K562 (cell line): ENCODE data around the gene ADORA1. TPM values are rescaled to one million over a fixed set of nuclear protein-coding genes. Genes with fewer than 3 reads are reported as not detected.

Source experiments
- ATAC-seq: fragments of 200-7000 bp; cut with Tn5 transposase; 3 replicates; pipeline ENCODE4 v1.9.1; 2020; ENCODE audit warnings: moderate library complexity
- BruUV-seq: library from RNA; stranded (reverse); fragments of 400-500 nt; replicated peaks from 2 replicates; lab custom pipeline; 2021; lab: Mats Ljungman, UMichigan
- CTCF ChIA-PET: fragments of 300-600 bp; formaldehyde crosslinking; extraction: SDS; loops from one replicate; lab custom pipeline; 2021; ENCODE audit warnings: low intra/inter-chr PET ratio; lab: Yijun Ruan, JAX
- POLR2A ChIA-PET: fragments of 300-600, 350-650 bp; sonication (Branson Sonifier 250); formaldehyde crosslinking; extraction: SDS; loops from one replicate; lab custom pipeline; 2021; ENCODE audit warnings: antibody characterized with exemption, inconsistent platforms; lab: Yijun Ruan, JAX
- DNase-seq, 4 experiments: peaks; one replicate each; pipeline versions ENCODE4 v3.0.0 to v3.0.0-alpha.2; 2011 to 2018; ENCODE audit warnings: low spot score in 3 of 4, mixed read lengths in 3 of 4; ENCODE audit errors: extremely low read depth in 1 of 4
- FAIRE-seq: peaks from 2 replicates; lab custom pipeline; 2011; peaks lifted over from hg19 to GRCh38; lab: Jason Lieb, UNC
- H2AFZ ChIP-seq: 2 replicates; pipeline ENCODE4 v1.6.0; 2011; ENCODE audit warnings: low read depth, low read length, control low read depth, inconsistent platforms
- H3K27ac ChIP-seq: fragments of 200-600 bp; 3 replicates; pipeline ENCODE4 v1.8.0; 2011; ENCODE audit warnings: low read depth, mild to moderate bottlenecking, control low read depth, inconsistent platforms, low read length, moderate library complexity, mixed read lengths; ENCODE audit errors: extremely low read depth
- H3K27me3 ChIP-seq, 2 experiments: fragments of 300-600 bp in 1 of 2; 2 replicates in 1 of 2; 3 replicates in 1 of 2; pipeline versions ENCODE4 v1.6.0 to v1.8.0; 2011; ENCODE audit warnings: inconsistent platforms in 2 of 2, low read length in 2 of 2, mild to moderate bottlenecking in 1 of 2, mixed read lengths in 1 of 2, moderate library complexity in 1 of 2; ENCODE audit not compliant: control insufficient read depth in 2 of 2, insufficient read depth in 2 of 2
- H3K36me3 ChIP-seq: fragments of 300-600 bp; 3 replicates; pipeline ENCODE4 v1.8.0; 2011; ENCODE audit warnings: mild to moderate bottlenecking, low read length, inconsistent platforms; ENCODE audit not compliant: control insufficient read depth, insufficient read depth
- H3K4me1 ChIP-seq, 2 experiments: fragments of 200-600 bp in 1 of 2; replicated peaks in 1 of 2; 2 replicates in 1 of 2; 3 replicates in 1 of 2; pipeline versions ENCODE4 v1.5.1 to v1.8.0; 2011; ENCODE audit warnings: inconsistent platforms in 2 of 2, low read length in 2 of 2, mild to moderate bottlenecking in 1 of 2, mixed read lengths in 1 of 2, moderate library complexity in 1 of 2; ENCODE audit not compliant: control insufficient read depth in 2 of 2, insufficient read depth in 2 of 2
- H3K4me2 ChIP-seq: 2 replicates; pipeline ENCODE4 v1.6.1; 2011; ENCODE audit warnings: low read length, control low read depth, inconsistent platforms, mixed read lengths; ENCODE audit not compliant: insufficient read depth
- H3K4me3 ChIP-seq: fragments of 200-600 bp; sonication (generic), shearing (Covaris generic); 2 replicates; pipeline ENCODE4 v1.5.1; 2016; ENCODE audit warnings: control low read depth, inconsistent platforms
- H3K79me2 ChIP-seq: fragments of 200-600 bp; 3 replicates; pipeline ENCODE4 v1.8.0; 2011; ENCODE audit warnings: low read length, inconsistent platforms; ENCODE audit not compliant: control insufficient read depth, insufficient read depth
- H3K9ac ChIP-seq, 2 experiments: 2 replicates each; pipeline versions ENCODE4 v1.6.0 to v1.6.1; 2011; ENCODE audit warnings: low read depth in 2 of 2, low read length in 2 of 2, control low read depth in 1 of 2, inconsistent platforms in 1 of 2, mild to moderate bottlenecking in 1 of 2, mixed read lengths in 1 of 2; ENCODE audit not compliant: insufficient read depth in 1 of 2
- H3K9me1 ChIP-seq: one replicate; pipeline ENCODE4 v1.6.0; 2011; ENCODE audit warnings: inconsistent platforms, mild to moderate bottlenecking, low read length, moderate library complexity; ENCODE audit not compliant: control insufficient read depth, insufficient read depth
- H3K9me3 ChIP-seq: replicated peaks from 2 replicates; pipeline ENCODE4 v1.5.1; 2011; ENCODE audit warnings: low read depth, low read length, inconsistent platforms; ENCODE audit not compliant: control insufficient read depth, insufficient read depth
- H4K20me1 ChIP-seq: replicated peaks from 2 replicates; pipeline ENCODE4 v1.6.1; 2011; ENCODE audit warnings: low read length, inconsistent platforms, mixed read lengths; ENCODE audit not compliant: control insufficient read depth, insufficient read depth
- CBX1 ChIP-seq: sonication (generic); IDR thresholded peaks from 2 replicates; pipeline ENCODE4 v1.6.1; 2016; ENCODE audit warnings: antibody characterized with exemption, low read depth, mild to moderate bottlenecking
- CHCHD3 ChIP-seq: fragments of 250-450 bp; sonication (Bioruptor Pico); IDR thresholded peaks from 2 replicates; pipeline ENCODE4 v2.1.2; 2022; ENCODE audit warnings: mild to moderate bottlenecking
- NFE2L1 ChIP-seq: fragments of 450-650 bp; IDR thresholded peaks from 2 replicates; pipeline ENCODE4 v1.6.1; 2016; ENCODE audit warnings: missing genetic modification characterization, low read depth, mild to moderate bottlenecking, missing compliant biosample characterization, moderate library complexity, borderline replicate concordance
- PBX2 ChIP-seq, 2 experiments: IDR thresholded peaks in 1 of 2; conservative IDR thresholded peaks in 1 of 2; 2 replicates each; pipeline ENCODE4 v1.6.1; 2016; ENCODE audit warnings: low read depth in 2 of 2, mild to moderate bottlenecking in 1 of 2, missing compliant biosample characterization in 1 of 2, missing genetic modification characterization in 1 of 2, moderate library complexity in 1 of 2
- POLR2G ChIP-seq: fragments of 200-400 bp; formaldehyde crosslinking; IDR thresholded peaks from 2 replicates; pipeline ENCODE4 v1.6.1; 2017; ENCODE audit warnings: low read depth, mild to moderate bottlenecking, antibody characterized with exemption, low read length, moderate library complexity
- SAFB ChIP-seq: fragments of 200-400 bp; formaldehyde crosslinking; IDR thresholded peaks from 2 replicates; pipeline ENCODE4 v1.6.1; 2017; ENCODE audit warnings: low read depth, low read length, borderline replicate concordance
- SMAD1 ChIP-seq: fragments of 150-350 bp; IDR thresholded peaks from 2 replicates; pipeline ENCODE4 v1.6.1; 2014; ENCODE audit warnings: low read length, low read depth; ENCODE audit not compliant: partially characterized antibody
- SP2 ChIP-seq: IDR thresholded peaks from 2 replicates; pipeline ENCODE4 v1.6.1; 2011; ENCODE audit warnings: mild to moderate bottlenecking, low read depth, low read length, moderate library complexity; ENCODE audit not compliant: poor library complexity, severe bottlenecking; ENCODE audit errors: extremely low read depth
- ZNF277 ChIP-seq: fragments of 250-450 bp; sonication (Bioruptor Pico); IDR thresholded peaks from 2 replicates; pipeline ENCODE4 v1.8.0; 2022; ENCODE audit warnings: inconsistent platforms, mild to moderate bottlenecking, moderate library complexity, borderline replicate concordance
- WGBS: fragments of 100-300 bp; shearing (Covaris generic); methylation state at CpG from one replicate; pipeline ENCODE4 v1.1.6; 2016; ENCODE audit warnings: low coverage, mixed read lengths; ENCODE audit not compliant: insufficient coverage; ENCODE audit errors: missing lambda C conversion rate; 5-methylcytosine and 5-hydroxymethylcytosine counted together
- in situ Hi-C: fragments of 300-500 bp; cut with MboI; formaldehyde crosslinking; loops from 4 replicates; pipeline ENCODE4 v1.15.0; 2018; ENCODE audit warnings: inconsistent platforms, mixed read lengths
- intact Hi-C: fragments of 100-400 bp; cut with micrococcal nuclease; formaldehyde crosslinking; loops from 2 replicates; pipeline ENCODE4 v1.14.2; 2022
- polyA plus RNA-seq, 8 experiments: library from polyadenylated mRNA; depleted of rRNA in 4 of 8; stranded (reverse) in 5 of 8; unstranded in 3 of 8; fragments of >200 nt; fragmentation: Nextera tagmentation in 2 of 8; fragmentation: Illumina TruSeq in 1 of 8; extraction: Ambion mirVana in 2 of 8; extraction: Trizol in 1 of 8; gene quantifications; 2 replicates each; pipeline versions ENCODE4 v1.2.1 to v1.2.3, GENCODE V29; 2011 to 2014; ENCODE audit warnings: inconsistent platforms in 1 of 8, missing spikeins in 1 of 8
- total RNA-seq, 7 experiments: library from RNA; depleted of rRNA in 6 of 7; stranded (reverse); fragments of >200 nt in 6 of 7; fragmentation: Illumina TruSeq in 2 of 7; extraction: Trizol in 2 of 7; gene quantifications; 2 replicates each; pipeline versions ENCODE4 v1.2.1 to v1.2.3, GENCODE V29; 2011 to 2021; ENCODE audit warnings: low replicate concordance in 1 of 7
- TF ChIP-seq, protein P1 (sequence below), 2 experiments: fragments of 450-650 bp; IDR thresholded peaks; 2 replicates each; pipeline ENCODE4 v1.6.1; 2016
- TF ChIP-seq, protein P2 (sequence below): fragments of 450-650 bp; IDR thresholded peaks from 2 replicates; pipeline ENCODE4 v1.6.1; 2016

ADORA1 gene
- total and polyA plus RNA-seq, 9 of the 15 experiments (the other 6 are each of a cell fraction or from before 2014, with no cell fraction given): not detected

DNA sequence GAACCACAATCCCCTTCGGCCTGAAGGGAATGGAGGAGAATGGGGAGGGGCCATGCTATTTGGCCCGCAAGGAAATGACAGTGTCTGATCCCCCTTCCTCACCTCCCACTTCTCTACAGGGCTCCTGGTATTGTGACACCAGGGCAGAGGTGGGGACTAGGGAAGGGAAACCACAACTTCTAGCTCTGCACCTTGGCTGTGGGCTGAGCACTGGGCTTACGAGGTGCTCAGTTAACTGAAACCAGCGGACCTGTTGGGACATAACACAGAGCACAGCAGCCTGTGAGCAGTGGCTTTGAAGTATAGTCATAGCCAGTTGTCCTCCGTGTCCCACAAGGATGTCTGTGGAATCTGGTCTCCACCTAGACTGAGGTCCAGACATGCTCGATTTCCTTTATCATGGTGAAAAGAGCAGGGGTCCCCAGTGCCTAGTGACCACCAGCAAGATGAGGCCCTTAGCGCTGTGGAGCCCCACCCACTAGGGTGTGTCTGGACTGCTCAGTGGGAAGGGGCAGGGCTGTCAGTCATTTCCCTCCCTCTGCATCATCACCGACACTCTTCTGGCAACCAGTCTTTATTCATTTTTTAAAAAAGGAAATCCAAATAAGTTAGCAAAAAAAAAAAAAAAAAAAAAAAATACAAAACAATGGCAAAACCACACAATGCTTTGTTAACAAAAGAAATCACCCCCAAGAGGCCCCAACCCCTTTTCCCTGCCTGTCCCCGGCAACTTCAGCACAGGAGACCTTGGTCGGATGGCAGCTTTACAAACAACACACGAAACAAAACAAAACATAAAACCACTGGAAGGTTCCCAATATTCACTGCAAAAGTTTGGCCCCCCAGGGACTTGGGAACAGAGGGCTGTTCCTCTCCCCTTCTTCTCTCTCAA lies 44.7 kb upstream of the ADORA1 start:
- ATAC-seq (peak; percentile 45), FAIRE-seq (peak; percentile 29), DNase-seq (peak in 2 of 4 experiments; percentile 45 to 46)
- Histone ChIP-seq H3K27ac (no peak overlapping the region), H3K4me1 (peaks cover 0 to 12% of the 10 kb centered on the region in 2 experiments; a peak in 3 of 5 replicates), H3K36me3 (no peaks in the 10 kb centered on the region), H3K9me1 (no peaks in the 10 kb centered on the region), H3K9me3 (no peaks in the 10 kb centered on the region), H3K4me3 (no peak overlapping the region), H2AFZ (no peak overlapping the region), H3K27me3 (peaks cover 35 to 66% of the 10 kb centered on the region in 2 experiments), H3K9ac (no peak overlapping the region), H3K79me2 (no peaks in the 10 kb centered on the region), H4K20me1 (peaks cover 13% of the 10 kb centered on the region), H3K4me2 (peak overlapping the region; percentile 27; the same call in 1 of the 2 replicates)
- CTCF ChIA-PET: interaction anchor here (0.6 to 0.7 kb wide), 3 partner anchors 134 to 517 kb away, joined by 3 to 5 read pairs (median 3); no protein-coding TSS in a partner anchor
- POLR2A ChIA-PET: interaction anchor here (0.6 to 1.1 kb wide), 3 partner anchors 29 to 186 kb away, joined by 3 read pairs; no protein-coding TSS in a partner anchor
- no TSS peak for BruUV-seq
- intact Hi-C loops (no loop called here), in situ Hi-C loops (no loop called here)
- WGBS: 6% methylated on average over 11 of the region's 11 CpGs
- no peak for TF ChIP-seq SMAD1
- TF ChIP-seq CBX1: no peak
- TF ChIP-seq ZNF277 (CRISPR knock-in tag): no peak
- TF ChIP-seq CHCHD3 (CRISPR knock-in tag): no peak
- TF ChIP-seq, protein P1, sequence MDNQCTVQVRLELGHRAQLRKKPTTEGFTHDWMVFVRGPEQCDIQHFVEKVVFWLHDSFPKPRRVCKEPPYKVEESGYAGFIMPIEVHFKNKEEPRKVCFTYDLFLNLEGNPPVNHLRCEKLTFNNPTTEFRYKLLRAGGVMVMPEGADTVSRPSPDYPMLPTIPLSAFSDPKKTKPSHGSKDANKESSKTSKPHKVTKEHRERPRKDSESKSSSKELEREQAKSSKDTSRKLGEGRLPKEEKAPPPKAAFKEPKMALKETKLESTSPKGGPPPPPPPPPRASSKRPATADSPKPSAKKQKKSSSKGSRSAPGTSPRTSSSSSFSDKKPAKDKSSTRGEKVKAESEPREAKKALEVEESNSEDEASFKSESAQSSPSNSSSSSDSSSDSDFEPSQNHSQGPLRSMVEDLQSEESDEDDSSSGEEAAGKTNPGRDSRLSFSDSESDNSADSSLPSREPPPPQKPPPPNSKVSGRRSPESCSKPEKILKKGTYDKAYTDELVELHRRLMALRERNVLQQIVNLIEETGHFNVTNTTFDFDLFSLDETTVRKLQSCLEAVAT (IDR thresholded peaks at IDR 0.05): no peak
- TF ChIP-seq SAFB: no peak
- TF ChIP-seq POLR2G: no peak
- TF ChIP-seq SP2: no peak
- TF ChIP-seq, protein P2, sequence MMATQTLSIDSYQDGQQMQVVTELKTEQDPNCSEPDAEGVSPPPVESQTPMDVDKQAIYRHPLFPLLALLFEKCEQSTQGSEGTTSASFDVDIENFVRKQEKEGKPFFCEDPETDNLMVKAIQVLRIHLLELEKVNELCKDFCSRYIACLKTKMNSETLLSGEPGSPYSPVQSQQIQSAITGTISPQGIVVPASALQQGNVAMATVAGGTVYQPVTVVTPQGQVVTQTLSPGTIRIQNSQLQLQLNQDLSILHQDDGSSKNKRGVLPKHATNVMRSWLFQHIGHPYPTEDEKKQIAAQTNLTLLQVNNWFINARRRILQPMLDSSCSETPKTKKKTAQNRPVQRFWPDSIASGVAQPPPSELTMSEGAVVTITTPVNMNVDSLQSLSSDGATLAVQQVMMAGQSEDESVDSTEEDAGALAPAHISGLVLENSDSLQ: peak; percentile 91
- no peak for TF ChIP-seq NFE2L1
- TF ChIP-seq PBX2 (CRISPR knock-in tag; IDR thresholded peaks at IDR 0.05; ENCODE audit: low read depth): peak; percentile 28; the same call in 1 of the 2 replicates
- TF ChIP-seq PBX2 (tag; conservative IDR thresholded peaks at IDR 0.05; ENCODE audit: low read depth): peak; percentile 23; the same call in 1 of the 2 replicates
